Diencephalon (tissue), 1 donor: ENCODE measurements around the gene CA4. TPM values are rescaled to one million over a fixed set of nuclear protein-coding genes. Genes with fewer than 3 reads are reported as not detected.

ENCODE experiments used
- total RNA-seq: library from RNA; depleted of rRNA; stranded (reverse); fragments of >200 nt; gene quantifications from one replicate; pipeline ENCODE4 v1.2.3, GENCODE V29; 2014

Gene CA4
- total RNA-seq, result 1.8 TPM

GRCh38 chr17:60149691-60150582, at the start of gene CA4:
Gene CA4 (plus strand): TSS chr17:60149973. CDS start chr17:60150035, 62 bp downstream.

Other genes starting within 250 kb of the CA4 start
- 16.8 TPM for gene RNFT1, start 185.2 kb upstream of the CA4 start, total RNA-seq
- 16.1 TPM for gene HEATR6, start 71.1 kb upstream of the CA4 start, total RNA-seq
- gene USP32, start 242.2 kb downstream of the CA4 start, total RNA-seq, result 103 TPM